PC-9 (cell line): ENCODE data around the gene TEX13B.

Experiments used
- CTCF ChIP-seq: fragments of 200-600 bp; sonication (generic); conservative IDR thresholded peaks from 2 replicates; pipeline ENCODE4 v1.6.1; 2017; ENCODE audit warnings: mixed run types, antibody characterized with exemption, mild to moderate bottlenecking, moderate library complexity
- EZH2 ChIP-seq: fragments of 200-600 bp; sonication (generic); IDR thresholded peaks from 2 replicates; pipeline ENCODE4 v1.8.0; 2017; ENCODE audit warnings: antibody characterized with exemption, low read depth

- TF ChIP-seq CTCF (no peak), EZH2 (no peak)
These were observed 14.0 kb upstream of the TEX13B start for GRCh38 chrX:107996124-107996523.
